ENCODE results near the gene SIRT6. TPM values are rescaled to one million over a fixed set of nuclear protein-coding genes. Genes with fewer than 3 reads are reported as not detected.

SIRT6 gene
- total RNA-seq, 1 experiment from 2014 or later: 28.1 TPM

DNA sequence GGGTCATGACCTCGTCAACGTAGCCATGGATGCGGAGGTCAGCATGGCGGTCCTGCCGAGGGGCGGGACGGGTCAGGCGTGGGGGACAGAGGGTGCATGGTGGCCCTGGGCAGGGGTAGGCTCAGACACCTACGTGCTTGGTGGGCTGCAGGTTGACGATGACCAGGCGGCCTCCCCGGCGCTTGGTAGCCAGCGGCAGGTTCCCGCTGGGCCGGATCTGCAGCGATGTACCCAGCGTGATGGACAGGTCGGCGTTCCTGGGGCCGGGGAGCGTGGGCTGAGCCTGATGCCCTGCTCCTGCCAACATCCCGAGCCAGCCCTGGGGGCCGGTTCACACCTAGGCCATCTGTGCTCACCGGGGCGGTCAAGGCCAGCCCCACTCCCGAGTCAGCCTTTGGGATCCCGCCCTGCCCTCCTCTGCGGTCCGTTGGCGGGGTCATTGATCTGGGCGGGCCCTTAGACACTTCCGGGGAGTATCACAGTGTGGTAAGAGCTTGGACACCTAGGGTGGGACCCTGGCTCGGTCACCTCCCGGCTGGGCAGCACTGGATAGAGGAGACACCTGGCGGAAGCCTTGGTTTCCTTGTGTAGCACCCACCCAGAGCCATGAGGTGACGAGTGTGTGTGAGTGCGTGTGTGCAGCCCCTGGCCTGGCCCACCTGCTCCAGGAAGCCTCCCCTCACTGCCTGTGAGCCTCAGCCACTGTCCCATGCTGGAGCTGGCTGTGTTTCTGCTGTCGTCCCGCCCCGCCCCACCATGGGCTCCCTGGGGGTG is 7.3 kb downstream of the SIRT6 start:
- Mint-ChIP-seq H3K27ac (no peak overlapping the region), H3K36me3 (no peaks in the 10 kb centered on the region; the same call in 1 of the 2 replicates), H3K4me3 (no peak overlapping the region), H3K9me3 (no peaks in the 10 kb centered on the region), H3K27me3 (ENCODE audit: low read depth) (peaks cover 12% of the 10 kb centered on the region), H3K4me1 (no peaks in the 10 kb centered on the region)
- ChIA-PET POLR2A (no interaction called here), CTCF (interaction anchor here (0.6 to 1.2 kb wide), 2 partner anchors 12 to 187 kb away, joined by 3 to 4 read pairs; no protein-coding TSS in a partner anchor)
- ATAC-seq (no peak), DNase-seq (ENCODE audit: low spot score) (no peak)
- TF ChIP-seq NFYB (CRISPR knock-in tag; conservative IDR thresholded peaks at IDR 0.05; ENCODE audit: low read depth): no peak
- no peak for TF ChIP-seq KAT7 (CRISPR knock-in tag; IDR thresholded peaks at IDR 0.05; ENCODE audit: borderline replicate concordance)
- TF ChIP-seq ZNF416 (CRISPR knock-in tag; IDR thresholded peaks at IDR 0.05): no peak
- no peak for TF ChIP-seq PREB (CRISPR knock-in tag; IDR thresholded peaks at IDR 0.05; ENCODE audit: borderline replicate concordance)
- no peak for TF ChIP-seq ZBTB43 (CRISPR knock-in tag; IDR thresholded peaks at IDR 0.05)
- no peak for TF ChIP-seq TP53 (CRISPR knock-in tag; IDR thresholded peaks at IDR 0.05)
- TF ChIP-seq, protein P1, sequence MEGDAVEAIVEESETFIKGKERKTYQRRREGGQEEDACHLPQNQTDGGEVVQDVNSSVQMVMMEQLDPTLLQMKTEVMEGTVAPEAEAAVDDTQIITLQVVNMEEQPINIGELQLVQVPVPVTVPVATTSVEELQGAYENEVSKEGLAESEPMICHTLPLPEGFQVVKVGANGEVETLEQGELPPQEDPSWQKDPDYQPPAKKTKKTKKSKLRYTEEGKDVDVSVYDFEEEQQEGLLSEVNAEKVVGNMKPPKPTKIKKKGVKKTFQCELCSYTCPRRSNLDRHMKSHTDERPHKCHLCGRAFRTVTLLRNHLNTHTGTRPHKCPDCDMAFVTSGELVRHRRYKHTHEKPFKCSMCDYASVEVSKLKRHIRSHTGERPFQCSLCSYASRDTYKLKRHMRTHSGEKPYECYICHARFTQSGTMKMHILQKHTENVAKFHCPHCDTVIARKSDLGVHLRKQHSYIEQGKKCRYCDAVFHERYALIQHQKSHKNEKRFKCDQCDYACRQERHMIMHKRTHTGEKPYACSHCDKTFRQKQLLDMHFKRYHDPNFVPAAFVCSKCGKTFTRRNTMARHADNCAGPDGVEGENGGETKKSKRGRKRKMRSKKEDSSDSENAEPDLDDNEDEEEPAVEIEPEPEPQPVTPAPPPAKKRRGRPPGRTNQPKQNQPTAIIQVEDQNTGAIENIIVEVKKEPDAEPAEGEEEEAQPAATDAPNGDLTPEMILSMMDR (IDR thresholded peaks at IDR 0.05): no peak
- TF ChIP-seq, protein P2, sequence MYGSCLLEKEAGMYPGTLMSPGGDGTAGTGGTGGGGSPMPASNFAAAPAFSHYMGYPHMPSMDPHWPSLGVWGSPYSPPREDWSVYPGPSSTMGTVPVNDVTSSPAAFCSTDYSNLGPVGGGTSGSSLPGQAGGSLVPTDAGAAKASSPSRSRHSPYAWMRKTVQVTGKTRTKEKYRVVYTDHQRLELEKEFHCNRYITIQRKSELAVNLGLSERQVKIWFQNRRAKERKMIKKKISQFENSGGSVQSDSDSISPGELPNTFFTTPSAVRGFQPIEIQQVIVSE (CRISPR knock-in tag; IDR thresholded peaks at IDR 0.05; ENCODE audit: borderline replicate concordance): no peak
- TF ChIP-seq, protein P3, sequence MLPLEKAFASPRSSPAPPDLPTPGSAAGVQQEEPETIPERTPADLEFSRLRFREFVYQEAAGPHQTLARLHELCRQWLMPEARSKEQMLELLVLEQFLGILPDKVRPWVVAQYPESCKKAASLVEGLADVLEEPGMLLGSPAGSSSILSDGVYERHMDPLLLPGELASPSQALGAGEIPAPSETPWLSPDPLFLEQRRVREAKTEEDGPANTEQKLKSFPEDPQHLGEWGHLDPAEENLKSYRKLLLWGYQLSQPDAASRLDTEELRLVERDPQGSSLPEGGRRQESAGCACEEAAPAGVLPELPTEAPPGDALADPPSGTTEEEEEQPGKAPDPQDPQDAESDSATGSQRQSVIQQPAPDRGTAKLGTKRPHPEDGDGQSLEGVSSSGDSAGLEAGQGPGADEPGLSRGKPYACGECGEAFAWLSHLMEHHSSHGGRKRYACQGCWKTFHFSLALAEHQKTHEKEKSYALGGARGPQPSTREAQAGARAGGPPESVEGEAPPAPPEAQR (CRISPR knock-in tag; IDR thresholded peaks at IDR 0.05): no peak
- TF ChIP-seq MXD4 (CRISPR knock-in tag; IDR thresholded peaks at IDR 0.05; ENCODE audit: borderline replicate concordance): no peak
- TF ChIP-seq TEAD4 (CRISPR knock-in tag; IDR thresholded peaks at IDR 0.05): no peak
- TF ChIP-seq, protein P4, sequence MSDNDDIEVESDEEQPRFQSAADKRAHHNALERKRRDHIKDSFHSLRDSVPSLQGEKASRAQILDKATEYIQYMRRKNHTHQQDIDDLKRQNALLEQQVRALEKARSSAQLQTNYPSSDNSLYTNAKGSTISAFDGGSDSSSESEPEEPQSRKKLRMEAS (CRISPR knock-in tag; IDR thresholded peaks at IDR 0.05): no peak
- TF ChIP-seq ATF6 (CRISPR knock-in tag; IDR thresholded peaks at IDR 0.05): no peak
- no peak for TF ChIP-seq CREB1 (CRISPR knock-in tag; IDR thresholded peaks at IDR 0.05)
- TF ChIP-seq NR3C1 (CRISPR knock-in tag; conservative IDR thresholded peaks at IDR 0.05; ENCODE audit: low read depth): no peak
- TF ChIP-seq ZNF121 (CRISPR knock-in tag; IDR thresholded peaks at IDR 0.05): no peak
- TF ChIP-seq HMGA2 (CRISPR knock-in tag; IDR thresholded peaks at IDR 0.05): no peak
- TF ChIP-seq ZNF396 (CRISPR knock-in tag; IDR thresholded peaks at IDR 0.05; ENCODE audit: borderline replicate concordance): no peak
- no peak for TF ChIP-seq IRF2 (CRISPR knock-in tag; IDR thresholded peaks at IDR 0.05; ENCODE audit: borderline replicate concordance, low read depth)
- TF ChIP-seq ZNF671 (CRISPR knock-in tag; IDR thresholded peaks at IDR 0.05): no peak

All from WTC11 (cell line).